GM13976 (cell line): ENCODE data around the gene ACCS.

Experiments used
- DNase-seq: peaks from one replicate; pipeline ENCODE4 v3.0.0; 2012; ENCODE audit warnings: low spot score
- CTCF ChIP-seq: IDR thresholded peaks from 2 replicates; pipeline ENCODE4 v1.5.1; 2012; ENCODE audit warnings: borderline replicate concordance, mild to moderate bottlenecking; ENCODE audit not compliant: insufficient read depth; ENCODE audit errors: extremely low read depth, missing control alignments, control extremely low read depth
- in situ Hi-C: fragments of 300-500 bp; cut with MboI; formaldehyde crosslinking; loops from one replicate; pipeline ENCODE4 v1.12.0; 2022; ENCODE audit warnings: low sequenced_read_pairs, mixed read lengths, inconsistent platforms; ENCODE audit not compliant: unreplicated experiment

Gene ACCS

GRCh38 chr11:44043157-44043556, 22.9 kb upstream of the ACCS start:
- no peak for DNase-seq
- in situ Hi-C loops: no loop called here
- TF ChIP-seq CTCF: no peak

GRCh38 chr11:44046182-44046581, 19.9 kb upstream of the ACCS start:
- TF ChIP-seq CTCF: no peak
- DNase-seq: no peak
- in situ Hi-C loops: no loop called here

GRCh38 chr11:44047298-44047697, 18.8 kb upstream of the ACCS start:
- in situ Hi-C loops: no loop called here
- TF ChIP-seq CTCF: no peak

GRCh38 chr11:44047931-44048431, 18.1 kb upstream of the ACCS start, which contains the start of gene ACCSL:
Gene ACCSL, plus strand, starts transcription at chr11:44047981. Its CDS starts 56 bp downstream, at chr11:44048037.
- in situ Hi-C loops: no loop called here
- DNase-seq: no peak
- TF ChIP-seq CTCF: no peak

More at GRCh38 chr11:44047298-44047697, 18.8 kb upstream of the ACCS start:
- no peak for DNase-seq

GRCh38 chr11:44049832-44050231, 16.2 kb upstream of the ACCS start:
- no peak for TF ChIP-seq CTCF
- in situ Hi-C loops: no loop called here
- no peak for DNase-seq

GRCh38 chr11:44051171-44051570, 14.9 kb upstream of the ACCS start:
- in situ Hi-C loops: no loop called here
- no peak for TF ChIP-seq CTCF

More at GRCh38 chr11:44051171-44051570, 14.9 kb upstream of the ACCS start:
- DNase-seq: no peak
